Measurements from ENCODE around the gene PALLD. TPM values are rescaled to one million over a fixed set of nuclear protein-coding genes. Genes with fewer than 3 reads are reported as not detected.

PALLD gene
- total and polyA plus RNA-seq, 7 donors: 40.7 to 1,991 (median 1,233) TPM

DNA sequence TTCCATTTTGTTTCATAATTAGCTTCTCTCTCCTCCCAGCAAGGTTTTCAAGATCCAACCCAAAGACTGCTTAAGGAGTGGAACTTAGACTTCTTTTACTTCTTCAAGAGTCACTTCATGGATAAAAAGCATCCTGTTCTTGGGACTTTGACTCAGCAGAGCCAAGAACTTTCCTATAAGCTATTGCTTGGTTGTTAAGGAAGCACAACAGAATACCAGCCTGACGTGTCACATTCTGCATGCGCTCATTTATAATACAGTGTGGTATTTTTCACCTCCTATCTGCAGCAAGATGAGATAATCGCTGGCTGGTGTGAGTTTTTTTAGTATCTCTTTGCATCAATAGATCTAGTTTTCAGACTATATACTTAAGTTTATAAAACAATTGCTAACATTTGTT, 152.1 kb downstream of the PALLD start:
- Histone ChIP-seq H3K36me3 (no peaks in the 10 kb centered on the region), H3K27me3 (no peaks in the 10 kb centered on the region), H3K4me3 (no peak overlapping the region), H3K4me1 (peaks cover 0 to 14% (median 2%) of the 10 kb centered on the region in 4 donors), H3K9me3 (no peaks in the 10 kb centered on the region), H3K27ac (peak overlapping the region in 1 of 4 donors; percentile 26)
- intact Hi-C loops (cut with DNase I): no loop called here
- TF ChIP-seq, protein P1, sequence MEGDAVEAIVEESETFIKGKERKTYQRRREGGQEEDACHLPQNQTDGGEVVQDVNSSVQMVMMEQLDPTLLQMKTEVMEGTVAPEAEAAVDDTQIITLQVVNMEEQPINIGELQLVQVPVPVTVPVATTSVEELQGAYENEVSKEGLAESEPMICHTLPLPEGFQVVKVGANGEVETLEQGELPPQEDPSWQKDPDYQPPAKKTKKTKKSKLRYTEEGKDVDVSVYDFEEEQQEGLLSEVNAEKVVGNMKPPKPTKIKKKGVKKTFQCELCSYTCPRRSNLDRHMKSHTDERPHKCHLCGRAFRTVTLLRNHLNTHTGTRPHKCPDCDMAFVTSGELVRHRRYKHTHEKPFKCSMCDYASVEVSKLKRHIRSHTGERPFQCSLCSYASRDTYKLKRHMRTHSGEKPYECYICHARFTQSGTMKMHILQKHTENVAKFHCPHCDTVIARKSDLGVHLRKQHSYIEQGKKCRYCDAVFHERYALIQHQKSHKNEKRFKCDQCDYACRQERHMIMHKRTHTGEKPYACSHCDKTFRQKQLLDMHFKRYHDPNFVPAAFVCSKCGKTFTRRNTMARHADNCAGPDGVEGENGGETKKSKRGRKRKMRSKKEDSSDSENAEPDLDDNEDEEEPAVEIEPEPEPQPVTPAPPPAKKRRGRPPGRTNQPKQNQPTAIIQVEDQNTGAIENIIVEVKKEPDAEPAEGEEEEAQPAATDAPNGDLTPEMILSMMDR (IDR thresholded peaks at IDR 0.05): no peak
- TF ChIP-seq POLR2A (IDR thresholded peaks at IDR 0.05): no peak
- DNase-seq: no peak
- WGBS, 2 donors: 81% methylated on average over 3 of the region's 3 CpGs

DNA sequence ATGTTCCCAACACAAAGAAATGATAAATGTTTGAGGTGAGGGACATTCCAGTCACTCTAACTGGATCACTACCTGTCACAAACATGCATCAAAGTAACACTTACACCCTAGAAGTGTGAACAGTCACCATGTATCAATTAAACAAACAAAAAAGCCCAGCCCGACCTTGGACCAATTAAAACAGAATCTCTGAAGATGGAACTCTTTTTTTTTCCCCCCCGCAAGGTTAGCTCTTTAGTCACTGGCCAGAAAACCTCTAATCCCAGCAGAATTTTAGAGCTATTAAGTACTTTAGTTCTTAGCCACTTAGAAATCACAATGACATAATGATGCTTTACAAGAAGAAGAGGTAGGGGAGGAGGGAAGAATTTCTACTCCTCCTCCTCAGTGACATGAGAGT, 154.5 kb downstream of the PALLD start:
- no peaks in the 10 kb centered on the region for H3K9me3 ChIP-seq
- DNase-seq: no peak
- H3K4me1 ChIP-seq: peaks cover 0 to 3% (median 0%) of the 10 kb centered on the region in 4 donors
- H3K27ac ChIP-seq: no peak overlapping the region
- no peaks in the 10 kb centered on the region for H3K27me3 ChIP-seq
- WGBS, 2 donors: 64 to 88% methylated on average over 2 of the region's 2 CpGs
- TF ChIP-seq EP300 (IDR thresholded peaks at IDR 0.05) (no peak), POLR2A (IDR thresholded peaks at IDR 0.05) (no peak), POLR2AphosphoS5 (IDR thresholded peaks at IDR 0.05) (no peak)
- TF ChIP-seq, protein P1 (IDR thresholded peaks at IDR 0.05): no peak
- no peaks in the 10 kb centered on the region for H3K36me3 ChIP-seq
- no peak overlapping the region for H3K4me3 ChIP-seq
- intact Hi-C loops (cut with DNase I): no loop called here

DNA sequence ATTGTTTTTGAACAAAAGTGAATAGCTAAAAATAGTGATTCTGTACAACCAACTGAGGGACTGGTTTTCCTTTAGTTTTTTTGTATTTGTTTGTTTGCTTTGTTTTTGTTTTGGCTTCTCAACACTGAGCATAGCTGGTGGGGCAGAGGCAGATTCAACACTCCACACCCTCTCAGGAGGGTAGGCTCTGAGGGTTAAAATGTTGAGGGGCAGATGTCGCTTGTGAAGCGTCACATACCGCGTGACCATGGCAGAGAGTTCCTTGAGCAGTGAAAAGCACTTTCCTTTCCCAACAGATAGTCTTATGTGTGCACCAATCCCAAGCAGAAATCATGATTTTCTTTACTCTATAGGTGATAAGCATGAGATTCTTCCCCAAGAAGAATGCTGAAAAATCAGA, 155.0 kb downstream of the PALLD start:
- intact Hi-C loops (cut with DNase I): no loop called here
- Histone ChIP-seq H3K27me3 (no peaks in the 10 kb centered on the region), H3K4me3 (no peak overlapping the region), H3K27ac (no peak overlapping the region), H3K36me3 (no peaks in the 10 kb centered on the region), H3K4me1 (no peaks in the 10 kb centered on the region), H3K9me3 (no peaks in the 10 kb centered on the region)
- no peak for TF ChIP-seq POLR2AphosphoS5 (IDR thresholded peaks at IDR 0.05)
- TF ChIP-seq, protein P1 (IDR thresholded peaks at IDR 0.05): no peak
- TF ChIP-seq POLR2A (IDR thresholded peaks at IDR 0.05): no peak
- no peak for TF ChIP-seq EP300 (IDR thresholded peaks at IDR 0.05)
- no peak for DNase-seq
- 95 to 97% methylated on average over 4 of the region's 4 CpGs for WGBS, 2 donors

DNA sequence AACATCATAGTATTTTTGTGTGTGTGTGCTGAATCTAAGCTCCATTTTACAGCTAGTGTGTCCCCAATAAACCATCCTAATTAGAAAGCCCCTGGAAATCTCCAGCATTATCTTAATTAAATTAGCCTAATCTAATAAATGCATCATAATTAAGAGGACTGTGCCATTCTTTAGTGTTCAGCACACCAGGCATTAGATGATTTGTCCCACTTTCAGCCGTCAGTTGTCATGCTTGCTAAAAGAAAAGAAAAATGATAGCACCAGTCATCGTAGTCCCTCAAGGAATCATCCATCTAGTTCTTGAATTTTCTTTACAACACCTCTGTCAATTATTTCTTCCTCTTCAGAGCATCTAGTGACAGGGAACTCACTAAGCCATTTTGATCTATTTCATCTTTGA, 155.9 kb downstream of the PALLD start:
- no peaks in the 10 kb centered on the region for H3K9me3 ChIP-seq
- DNase-seq: no peak
- no peaks in the 10 kb centered on the region for H3K27me3 ChIP-seq
- TF ChIP-seq POLR2A (IDR thresholded peaks at IDR 0.05) (no peak), EP300 (IDR thresholded peaks at IDR 0.05) (no peak), POLR2AphosphoS5 (IDR thresholded peaks at IDR 0.05) (no peak)
- TF ChIP-seq, protein P1 (IDR thresholded peaks at IDR 0.05): no peak
- WGBS, 2 donors: 94 to 96% methylated on average over 2 of the region's 2 CpGs
- intact Hi-C loops (cut with DNase I): no loop called here
- H3K36me3 ChIP-seq: no peaks in the 10 kb centered on the region
- H3K4me1 ChIP-seq: no peaks in the 10 kb centered on the region
- H3K4me3 ChIP-seq: no peak overlapping the region
- H3K27ac ChIP-seq: no peak overlapping the region

DNA sequence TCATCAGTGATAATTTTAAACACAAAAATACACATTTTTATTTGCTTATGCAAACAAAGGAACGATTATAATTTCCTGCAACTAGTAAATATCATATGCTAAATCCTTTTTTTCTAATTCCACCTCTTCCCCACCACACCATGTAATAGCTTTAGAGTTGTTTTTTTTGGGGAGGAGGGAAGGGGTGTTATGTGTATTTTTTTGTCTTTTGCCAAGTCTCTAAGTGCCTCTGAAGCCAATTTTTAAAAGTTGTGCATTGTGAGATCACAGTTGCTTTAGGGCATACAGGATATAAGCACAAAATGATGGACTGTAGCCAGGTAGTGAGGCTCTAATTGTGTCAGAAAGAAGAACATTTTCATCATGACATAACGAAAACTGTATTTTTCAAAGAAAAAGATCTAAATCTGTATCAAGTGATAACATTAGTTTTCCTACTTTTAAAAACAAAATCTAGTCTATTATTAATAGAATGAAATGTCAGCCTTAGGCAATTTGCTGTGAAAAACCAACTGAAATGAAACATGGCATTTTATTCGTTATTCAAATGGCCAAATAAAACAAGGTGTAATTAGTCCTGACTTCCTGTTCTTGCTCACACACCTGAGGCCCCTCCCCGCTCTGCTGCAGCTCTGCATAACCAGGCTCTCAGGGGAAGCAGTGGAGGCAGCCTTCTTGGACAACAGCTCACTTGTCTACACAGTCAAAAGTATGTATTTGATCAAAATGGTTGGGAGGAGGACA, 157.4 kb downstream of the PALLD start:
- no peak overlapping the region for H3K27ac ChIP-seq
- H3K4me1 ChIP-seq: peaks cover 0 to 3% (median 1%) of the 10 kb centered on the region in 4 donors
- TF ChIP-seq, protein P1 (IDR thresholded peaks at IDR 0.05): no peak
- TF ChIP-seq EP300 (IDR thresholded peaks at IDR 0.05): no peak
- peak in 1 of 2 donors; percentile 42 for TF ChIP-seq POLR2A (IDR thresholded peaks at IDR 0.05)
- no peak for TF ChIP-seq POLR2AphosphoS5 (IDR thresholded peaks at IDR 0.05)
- H3K4me3 ChIP-seq: no peak overlapping the region
- no peaks in the 10 kb centered on the region for H3K9me3 ChIP-seq
- intact Hi-C loops (cut with DNase I): no loop called here
- WGBS, 2 donors: 20 to 61% methylated on average over 4 of the region's 4 CpGs
- no peak for DNase-seq
- no peaks in the 10 kb centered on the region for H3K36me3 ChIP-seq
- H3K27me3 ChIP-seq: no peaks in the 10 kb centered on the region

Data from sigmoid colon (tissue), 7 donors.